GM19397 (cell line): Measurements from ENCODE around the gene SPEM2.

Source experiments
- ATAC-seq: cut with Tn5 transposase; IDR thresholded peaks from one replicate; pipeline ENCODE4 v1.9.1; 2021; ENCODE audit warnings: mild to moderate bottlenecking, moderate library complexity; ENCODE audit not compliant: unreplicated experiment

Gene SPEM2

DNA sequence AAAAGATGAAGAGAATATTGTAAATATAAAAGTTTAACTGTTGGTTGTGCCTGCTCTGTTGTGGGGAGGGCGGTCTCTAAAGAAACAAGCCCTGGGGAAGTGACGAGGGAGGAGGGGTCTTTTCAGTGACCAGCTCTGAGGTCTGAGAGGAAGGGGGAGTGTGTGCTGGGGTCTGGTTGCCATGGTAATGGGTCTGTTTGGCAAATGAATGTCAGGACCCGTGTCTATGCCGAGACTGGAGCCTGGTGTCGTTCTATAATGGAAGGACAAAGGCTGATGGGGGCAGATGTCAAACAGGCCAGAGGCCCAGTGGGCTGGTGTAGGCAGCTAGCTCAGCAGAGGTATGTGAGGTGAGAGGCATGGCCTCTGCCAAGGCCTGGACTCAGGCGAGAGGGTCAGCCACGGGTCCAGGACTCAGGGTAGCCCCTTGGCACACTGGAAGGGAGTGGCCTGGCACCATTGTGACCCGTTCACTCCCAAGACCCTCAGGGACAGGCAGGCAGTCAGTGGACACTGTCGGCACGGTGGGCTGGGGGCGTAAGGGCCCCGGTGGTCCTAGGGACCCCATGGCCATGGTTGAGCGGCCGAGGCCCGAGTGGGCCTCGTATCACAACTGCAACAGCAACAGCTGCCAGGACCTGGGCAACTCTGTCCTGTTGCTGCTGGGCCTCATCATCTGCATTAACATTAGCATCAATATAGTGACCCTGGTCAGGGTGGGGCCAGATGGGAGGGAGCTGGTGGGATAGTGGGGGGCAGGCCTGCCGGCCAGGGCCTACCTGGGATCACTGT is 5.4 kb upstream of the SPEM2 start, which contains the start of gene SPEM1:
Gene SPEM1 (plus strand): TSS at position 506 of the 792 bp plus-strand sequence. CDS start 61 bp downstream, at position 567.
- no peak for ATAC-seq

DNA sequence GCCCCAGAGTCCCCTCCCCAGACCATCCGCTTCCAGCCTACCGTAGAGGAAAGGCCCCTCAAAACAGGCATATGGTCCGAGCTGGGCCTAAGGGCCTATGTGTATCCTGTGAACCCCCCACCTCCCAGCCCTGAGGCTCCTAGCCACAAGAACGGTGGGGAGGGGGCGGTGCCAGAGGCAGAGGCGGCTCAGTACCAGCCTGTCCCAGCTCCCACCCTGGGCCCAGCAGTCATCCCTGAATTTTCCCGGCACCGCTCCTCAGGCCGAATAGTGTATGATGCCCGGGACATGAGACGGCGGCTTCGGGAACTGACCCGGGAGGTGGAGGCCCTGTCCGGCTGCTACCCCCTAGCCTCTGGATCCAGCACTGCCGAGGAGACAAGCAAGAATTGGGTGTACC is 4.2 kb upstream of the SPEM2 start:
- ATAC-seq, result no peak

DNA sequence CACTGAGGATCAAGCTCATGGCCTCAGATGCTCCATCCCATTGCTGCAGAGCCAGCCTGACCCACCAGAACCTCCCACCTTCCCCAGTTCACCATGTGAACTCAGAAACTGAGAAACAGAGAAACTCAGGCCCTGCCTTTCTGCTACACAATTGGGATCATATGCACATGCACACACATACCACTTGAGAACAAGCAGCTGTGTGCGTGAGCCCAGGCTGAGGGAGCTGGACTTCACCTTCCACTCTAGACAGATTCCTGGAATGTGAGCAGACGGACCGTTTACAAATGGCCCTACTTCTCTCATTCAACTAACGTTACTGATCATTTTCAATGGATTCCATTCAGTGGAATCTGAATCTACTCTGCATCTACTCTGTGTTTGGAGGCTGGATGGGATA is 1.7 kb upstream of the SPEM2 start:
- ATAC-seq, result no peak

DNA sequence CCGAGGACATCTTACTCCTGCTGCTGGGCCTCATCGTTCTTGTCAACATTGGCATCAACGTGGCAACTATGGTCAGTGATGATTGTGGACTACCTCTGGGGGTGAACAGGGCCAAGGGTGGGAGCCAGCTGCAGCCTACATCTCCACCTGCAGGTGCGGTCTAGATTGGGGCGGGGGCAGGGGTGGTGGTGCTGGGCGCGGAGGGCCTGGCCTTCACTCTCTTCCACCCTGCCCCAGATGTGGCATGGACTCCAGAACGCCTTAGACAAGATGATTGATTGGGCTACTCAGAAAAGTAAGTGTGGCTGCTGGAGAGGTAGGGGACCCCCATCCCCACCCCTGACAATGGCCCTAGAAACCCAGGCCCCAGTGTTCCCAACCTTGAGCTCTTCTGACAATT is 340 bp downstream of the SPEM2 start:
- no peak for ATAC-seq

DNA sequence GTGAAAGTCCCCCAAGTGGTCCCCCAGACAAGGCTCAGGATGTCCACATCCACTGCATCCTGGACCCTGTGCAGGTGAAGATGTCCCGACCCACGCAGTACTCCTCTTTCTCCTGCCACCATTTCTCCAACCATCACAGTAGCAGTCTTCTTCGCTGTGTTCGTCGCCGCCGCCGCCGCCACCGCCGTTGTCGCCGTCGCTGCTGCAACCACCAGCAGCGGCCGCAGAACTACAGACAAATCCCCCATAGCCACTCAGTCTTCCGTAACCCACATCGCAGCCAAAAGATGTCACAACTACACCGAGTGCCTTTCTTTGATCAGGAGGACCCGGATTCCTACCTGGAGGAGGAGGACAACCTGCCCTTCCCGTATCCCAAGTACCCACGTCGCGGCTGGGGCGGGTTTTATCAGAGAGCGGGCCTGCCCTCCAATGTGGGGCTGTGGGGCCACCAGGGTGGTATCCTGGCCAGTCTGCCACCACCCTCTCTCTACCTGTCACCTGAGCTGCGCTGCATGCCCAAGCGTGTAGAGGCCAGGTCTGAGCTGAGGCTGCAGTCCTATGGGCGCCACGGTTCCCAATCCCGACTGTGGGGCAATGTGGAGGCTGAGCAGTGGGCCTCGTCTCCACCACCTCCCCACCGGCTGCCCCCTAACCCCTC is 917 bp downstream of the SPEM2 start:
- no peak for ATAC-seq

DNA sequence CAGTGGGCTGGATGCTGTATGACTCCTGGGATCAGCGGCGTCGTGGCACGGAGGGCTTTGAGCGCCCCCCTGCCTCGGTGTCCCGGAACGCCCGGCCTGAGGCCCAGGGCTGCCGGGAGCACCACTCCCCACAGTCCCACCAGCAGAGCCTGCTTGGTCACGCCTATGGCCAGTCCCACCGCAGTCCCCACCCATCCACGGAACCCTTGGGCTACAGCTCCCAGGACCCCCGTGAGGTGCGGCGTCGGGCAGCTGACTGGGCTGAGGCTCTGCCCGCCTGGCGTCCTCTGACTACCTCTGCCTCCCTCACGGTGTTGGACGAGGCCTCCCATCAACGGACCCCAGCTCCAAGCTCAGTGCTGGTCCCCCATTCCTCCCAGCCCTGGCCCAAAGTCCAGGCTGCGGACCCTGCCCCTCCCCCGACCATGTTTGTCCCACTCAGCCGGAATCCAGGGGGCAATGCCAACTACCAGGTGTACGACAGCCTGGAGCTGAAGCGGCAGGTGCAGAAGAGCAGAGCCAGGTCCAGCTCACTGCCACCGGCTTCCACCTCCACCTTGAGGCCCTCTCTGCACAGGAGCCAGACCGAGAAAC is 1.6 kb downstream of the SPEM2 start:
- ATAC-seq, result no peak

DNA sequence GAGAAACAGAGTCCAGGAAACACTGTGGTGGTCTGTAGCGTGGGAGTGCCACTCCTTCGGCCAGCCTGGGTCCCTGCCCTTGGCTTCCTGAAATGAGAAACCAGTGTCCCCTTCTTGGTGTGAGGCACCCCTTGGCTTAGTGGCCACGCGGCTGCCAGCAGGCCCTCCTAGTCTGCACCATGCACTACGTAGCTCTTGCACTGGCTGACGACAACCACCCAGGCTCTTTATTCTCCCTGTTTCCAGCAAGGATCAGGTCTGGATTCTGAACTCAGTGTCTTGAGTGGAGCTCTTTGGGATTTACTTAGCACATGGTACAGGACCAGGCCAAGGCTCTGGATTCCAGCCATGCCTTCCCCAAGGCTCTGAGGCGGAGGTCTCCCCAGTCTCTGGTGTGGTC is 2.1 kb downstream of the SPEM2 start:
- no peak for ATAC-seq

DNA sequence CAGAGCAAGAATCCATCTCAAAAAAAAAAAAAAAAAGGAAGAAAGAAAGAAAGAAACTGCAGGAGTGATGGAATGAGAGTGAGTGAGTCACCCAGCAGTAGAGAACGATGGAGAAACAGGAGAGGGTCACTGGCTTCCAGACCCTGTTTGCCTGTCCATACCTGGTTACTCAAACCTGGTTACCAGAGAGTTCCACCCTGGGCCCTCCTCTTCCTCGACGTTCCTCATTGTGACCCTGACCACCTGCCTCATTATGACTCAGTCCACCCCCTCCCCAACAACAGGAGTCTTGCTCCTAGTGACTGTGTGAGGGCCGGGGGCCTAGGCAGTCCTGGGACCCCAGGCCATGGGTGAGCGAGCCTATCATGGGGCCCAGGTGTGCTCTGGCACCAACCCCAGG is 3.1 kb downstream of the SPEM2 start, which contains the start of gene SPEM3:
Gene SPEM3 (plus strand): TSS at position 301 of the 400 bp plus-strand sequence. CDS start 46 bp downstream, at position 347.
- ATAC-seq, result no peak

DNA sequence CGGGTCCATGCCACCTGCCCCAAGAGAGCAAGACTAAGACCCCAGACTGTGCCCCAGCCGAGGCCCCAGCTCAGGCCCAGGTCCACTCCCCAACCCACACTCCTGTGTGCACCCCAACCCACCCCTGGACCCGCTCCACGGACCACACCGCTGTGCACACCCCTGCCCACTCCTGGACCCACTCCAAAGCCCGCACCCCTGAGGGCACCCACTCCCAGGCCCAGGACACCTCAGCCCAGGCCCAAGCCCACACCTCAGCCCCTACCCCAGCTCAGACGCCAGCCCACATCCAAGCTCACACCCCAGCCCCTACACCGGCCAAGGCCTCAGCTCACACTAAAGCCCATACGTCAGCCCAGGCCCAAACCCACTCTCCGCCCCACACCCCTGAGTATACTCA is 4.3 kb downstream of the SPEM2 start:
- no peak for ATAC-seq

DNA sequence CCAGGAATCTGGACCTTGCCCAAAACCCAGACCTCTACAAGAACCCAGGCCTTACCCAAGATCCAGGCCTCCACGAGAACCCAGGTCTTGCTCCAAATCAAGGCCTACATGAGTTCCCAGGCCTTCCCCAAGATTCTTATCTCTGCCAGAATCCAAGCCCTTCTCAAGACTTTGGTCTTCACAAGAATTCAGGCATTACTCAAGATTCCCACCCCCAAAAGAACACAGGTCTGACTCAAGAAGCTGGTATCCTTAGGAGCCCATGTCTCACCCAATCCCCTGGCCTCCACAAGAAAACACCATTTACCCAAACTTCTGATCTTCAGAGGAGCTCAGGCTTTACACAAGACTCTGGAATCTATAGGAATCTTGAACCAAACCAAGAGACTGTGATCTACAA is 5.8 kb downstream of the SPEM2 start:
- ATAC-seq, result no peak

DNA sequence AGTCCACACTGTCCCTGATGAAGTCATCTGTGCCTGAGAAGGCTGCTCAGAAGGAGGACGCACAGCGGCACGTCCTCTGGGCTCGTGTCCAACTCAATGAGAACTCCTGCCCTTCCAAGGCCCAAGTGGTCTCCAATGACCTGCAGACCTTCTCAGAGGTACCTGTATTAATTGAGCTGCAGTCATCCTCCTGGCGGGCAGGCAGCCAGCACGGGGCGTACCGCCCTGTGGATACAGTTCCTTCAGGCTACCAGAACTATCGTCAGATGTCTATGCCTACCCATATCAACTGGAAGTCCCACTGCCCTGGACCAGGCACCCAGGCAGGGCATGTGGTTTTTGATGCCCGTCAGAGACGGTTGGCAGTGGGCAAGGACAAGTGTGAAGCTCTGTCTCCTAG is 6.9 kb downstream of the SPEM2 start:
- no peak for ATAC-seq

DNA sequence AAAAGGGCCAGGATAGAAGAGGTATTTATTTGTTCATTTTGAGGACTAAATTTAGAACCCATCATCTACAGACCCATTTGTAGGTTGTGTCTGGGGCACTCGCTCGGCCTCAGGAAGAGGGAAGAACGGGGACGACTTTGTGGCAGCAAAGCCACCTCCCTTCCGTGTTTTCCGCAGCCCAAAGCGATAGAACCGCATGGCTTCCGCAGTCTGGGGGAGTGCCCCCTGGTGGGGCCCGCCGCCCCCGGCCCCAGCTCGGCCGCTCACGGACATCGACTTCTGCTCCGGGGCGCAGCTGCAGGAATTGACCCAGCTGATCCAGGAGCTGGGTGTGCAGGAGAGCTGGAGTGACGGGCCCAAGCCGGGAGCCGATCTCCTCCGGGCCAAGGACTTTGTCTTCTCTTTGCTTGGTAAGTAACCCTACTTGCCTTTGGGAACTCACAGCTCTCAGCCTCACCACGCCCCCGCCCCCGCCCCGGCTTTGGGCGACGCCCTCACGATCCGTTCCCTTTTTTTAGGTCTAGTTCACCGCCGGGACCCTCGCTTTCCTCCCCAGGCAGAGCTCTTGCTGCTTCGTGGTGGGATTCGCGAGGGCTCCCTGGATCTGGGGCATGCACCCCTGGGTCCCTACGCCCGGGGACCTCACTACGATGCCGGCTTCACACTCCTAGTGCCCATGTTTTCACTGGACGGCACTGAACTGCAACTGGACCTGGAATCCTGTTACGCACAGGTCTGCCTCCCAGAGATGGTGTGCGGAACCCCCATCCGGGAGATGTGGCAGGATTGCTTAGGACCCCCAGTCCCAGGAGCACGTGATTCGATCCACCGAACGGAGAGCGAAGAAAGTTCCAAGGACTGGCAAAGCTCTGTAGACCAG is 10.5 kb downstream of the SPEM2 start:
- ATAC-seq, result peak; percentile 12

DNA sequence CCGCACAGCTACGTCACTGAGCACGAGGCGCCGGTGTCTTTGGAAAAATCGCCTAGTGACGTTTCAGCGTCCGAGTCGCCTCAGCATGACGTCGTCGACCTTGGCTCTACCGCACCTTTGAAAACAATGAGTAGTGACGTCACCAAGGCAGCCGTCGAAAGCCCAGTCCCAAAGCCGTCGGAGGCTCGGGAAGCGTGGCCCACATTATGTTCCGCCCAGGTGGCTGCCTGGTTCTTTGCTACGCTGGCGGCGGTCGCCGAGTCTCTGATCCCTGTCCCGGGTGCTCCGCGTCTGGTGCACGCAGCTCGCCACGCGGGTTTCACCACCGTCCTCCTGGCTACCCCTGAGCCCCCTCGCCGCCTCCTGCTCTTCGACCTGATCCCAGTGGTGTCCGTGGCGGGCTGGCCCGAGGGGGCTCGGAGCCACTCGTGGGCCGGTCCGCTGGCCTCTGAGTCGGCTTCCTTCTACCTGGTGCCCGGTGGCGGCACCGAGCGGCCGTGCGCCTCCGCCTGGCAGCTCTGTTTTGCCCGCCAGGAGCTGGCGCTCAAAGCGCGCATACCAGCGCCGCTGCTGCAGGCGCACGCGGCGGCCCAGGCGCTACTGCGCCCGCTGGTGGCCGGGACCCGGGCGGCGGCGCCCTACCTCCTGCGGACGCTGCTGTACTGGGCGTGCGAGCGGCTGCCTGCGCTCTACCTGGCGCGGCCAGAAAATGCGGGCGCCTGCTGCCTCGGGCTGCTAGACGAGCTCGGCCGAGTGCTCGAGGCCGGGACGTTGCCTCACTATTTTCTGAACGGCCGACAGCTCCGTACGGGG is 11.3 kb downstream of the SPEM2 start:
- no peak for ATAC-seq

DNA sequence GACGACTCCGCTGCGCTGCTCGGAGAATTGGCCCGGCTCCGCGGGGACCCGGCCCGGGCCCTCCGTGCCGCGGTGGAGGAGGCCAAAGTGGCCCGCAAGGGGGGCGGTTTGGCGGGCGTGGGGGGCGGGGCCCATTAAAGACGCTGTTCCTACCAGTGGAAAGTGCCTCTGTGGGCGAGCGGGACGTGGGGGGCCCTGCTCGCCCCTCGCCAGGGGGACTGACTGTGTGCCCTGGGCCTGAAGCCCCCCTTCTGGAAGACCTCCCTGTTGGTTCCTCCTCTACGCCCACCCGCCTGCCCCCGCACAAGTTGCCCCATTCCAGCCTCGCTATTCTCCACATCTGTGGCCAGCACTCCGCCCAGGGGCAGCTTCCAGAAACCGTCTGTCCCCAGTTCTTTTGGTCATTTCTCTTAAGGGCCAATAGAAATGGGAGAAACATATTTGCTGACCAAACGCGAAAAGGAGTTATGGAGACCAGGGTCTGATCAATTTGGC is 12.0 kb downstream of the SPEM2 start:
- ATAC-seq, result no peak

DNA sequence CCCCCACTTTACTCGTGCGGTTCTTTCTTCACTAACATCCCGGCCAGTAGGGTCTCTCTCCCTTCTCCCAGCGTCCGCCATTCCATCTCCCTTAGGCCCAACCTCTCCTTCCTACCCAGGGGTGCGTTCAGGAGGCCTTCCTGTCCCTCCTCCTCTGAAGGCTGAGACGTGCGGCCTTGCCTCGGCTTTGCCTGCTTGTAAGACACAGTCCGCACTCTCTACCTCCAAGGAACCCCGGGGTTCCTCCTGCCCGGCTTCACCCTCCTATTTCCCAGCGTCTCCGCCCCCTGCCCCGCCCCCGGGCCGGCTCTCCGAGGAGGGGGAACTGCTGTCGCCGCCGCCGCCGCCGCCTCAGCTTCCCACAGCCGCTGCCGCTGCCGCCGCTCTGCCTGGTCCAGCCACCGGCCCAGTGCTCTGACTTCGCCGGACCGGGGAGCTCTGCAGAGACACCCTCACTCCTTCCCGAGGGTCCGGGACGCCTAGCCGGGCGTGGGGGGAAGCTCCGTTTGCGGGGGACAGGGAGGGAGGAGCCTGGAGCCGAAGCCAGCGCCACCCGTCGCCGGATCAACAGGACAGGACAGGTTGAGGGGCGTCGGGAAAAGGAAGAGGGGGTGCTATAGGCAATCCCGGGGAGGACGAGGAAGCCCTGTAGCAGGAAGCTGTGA is 12.7 kb downstream of the SPEM2 start:
- ATAC-seq, result no peak

DNA sequence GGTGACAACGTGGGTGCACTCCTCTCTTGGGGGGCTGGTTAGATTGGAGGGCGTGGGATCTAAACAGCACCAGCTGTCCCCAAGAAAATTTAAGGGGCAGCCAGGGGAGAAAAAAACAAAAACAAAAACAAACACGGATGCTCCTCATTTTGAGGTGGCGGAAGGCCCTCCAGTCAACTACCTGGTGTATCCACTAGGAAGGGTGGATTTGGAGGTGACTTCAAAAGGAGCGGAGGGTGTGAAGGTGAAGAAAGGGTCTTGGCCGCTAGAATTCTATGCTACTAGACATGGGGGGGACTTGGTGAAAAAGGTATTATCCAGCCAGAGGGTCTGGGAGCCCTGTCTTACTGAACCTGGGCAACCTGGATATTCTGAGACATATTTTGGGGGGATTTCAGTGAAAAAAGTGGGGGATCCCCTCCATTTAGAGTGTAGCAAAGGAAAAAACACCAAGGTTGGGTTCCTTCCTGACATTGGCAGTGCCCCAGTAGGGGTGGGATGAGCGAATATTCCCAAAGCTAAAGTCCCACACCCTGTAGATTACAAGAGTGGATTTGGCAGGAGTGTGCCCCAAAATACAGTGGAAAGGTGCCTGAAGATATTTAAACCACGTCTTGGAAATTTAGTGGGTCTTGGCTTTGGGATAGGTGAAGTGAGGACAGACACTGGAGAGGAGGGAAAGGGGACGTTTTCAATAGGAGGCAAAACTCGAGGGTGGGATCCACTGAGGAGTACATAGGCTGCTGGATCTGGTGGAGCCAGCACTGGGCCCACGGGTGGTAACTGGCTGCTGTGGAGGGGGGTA is 13.4 kb downstream of the SPEM2 start:
- no peak for ATAC-seq

DNA sequence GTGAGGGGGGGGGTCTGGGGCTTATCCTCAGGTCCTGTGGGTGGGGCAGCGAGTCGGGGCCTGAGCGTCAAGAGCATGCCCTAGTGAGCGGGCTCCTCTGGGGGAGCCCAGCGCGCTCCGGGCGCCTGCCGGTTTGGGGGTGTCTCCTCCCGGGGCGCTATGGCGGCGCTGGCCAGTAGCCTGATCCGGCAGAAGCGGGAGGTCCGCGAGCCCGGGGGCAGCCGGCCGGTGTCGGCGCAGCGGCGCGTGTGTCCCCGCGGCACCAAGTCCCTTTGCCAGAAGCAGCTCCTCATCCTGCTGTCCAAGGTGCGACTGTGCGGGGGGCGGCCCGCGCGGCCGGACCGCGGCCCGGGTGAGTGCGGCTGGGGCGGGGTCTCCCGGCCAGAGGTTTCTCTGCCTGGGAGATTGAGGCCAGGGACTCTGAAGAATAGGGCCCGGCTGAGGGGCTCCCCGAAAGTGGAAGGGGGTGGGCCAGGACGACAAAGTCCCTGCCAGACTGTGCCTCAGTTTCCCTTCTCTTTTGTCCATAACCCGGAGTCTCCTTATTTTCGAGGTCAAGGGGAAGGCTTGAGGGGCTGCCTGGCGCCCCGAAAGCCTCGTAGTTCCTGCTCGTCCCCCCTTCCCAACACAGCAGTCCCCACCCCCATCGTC is 14.2 kb downstream of the SPEM2 start, which contains the start of gene FGF11:
Gene FGF11 (plus strand): TSS at position 51 of the 651 bp plus-strand sequence. CDS start 109 bp downstream, at position 160.
- ATAC-seq, result no peak
